Eye (tissue), 1 donor: ENCODE results near the gene PCLO.

Source experiments
- DNase-seq: peaks from one replicate; pipeline ENCODE4 v3.0.0-alpha.2; 2015

PCLO gene

GRCh38 chr7:82816272-82816671 lies 346.4 kb downstream of the PCLO start:
- no peak for DNase-seq

GRCh38 chr7:82810558-82811259 lies 352.0 kb downstream of the PCLO start:
- peak; percentile 84 for DNase-seq

GRCh38 chr7:82808633-82809032 lies 354.1 kb downstream of the PCLO start:
- DNase-seq = no peak

- DNase-seq = peak; percentile 17
Measured at GRCh38 chr7:82805527-82805960, 357.1 kb downstream of the PCLO start.

GRCh38 chr7:82803411-82803810 lies 359.3 kb downstream of the PCLO start:
- DNase-seq = no peak

- no peak for DNase-seq
Measured at GRCh38 chr7:82789883-82790609, 372.6 kb downstream of the PCLO start.

- no peak for DNase-seq
Measured at GRCh38 chr7:82778021-82778420, 384.7 kb downstream of the PCLO start.

- DNase-seq = no peak
Measured at GRCh38 chr7:82762880-82763279, 399.8 kb downstream of the PCLO start.

- DNase-seq = no peak
Measured at GRCh38 chr7:82760831-82761230, 401.9 kb downstream of the PCLO start.

GRCh38 chr7:82760074-82760473 lies 402.6 kb downstream of the PCLO start:
- DNase-seq = no peak

GRCh38 chr7:82755705-82756551 lies 406.8 kb downstream of the PCLO start:
- DNase-seq = no peak

GRCh38 chr7:82750007-82750406 lies 412.7 kb downstream of the PCLO start:
- DNase-seq = no peak

GRCh38 chr7:82745820-82746219 lies 416.9 kb downstream of the PCLO start:
- no peak for DNase-seq

GRCh38 chr7:82745117-82745516 lies 417.6 kb downstream of the PCLO start:
- DNase-seq = no peak

- no peak for DNase-seq
Measured at GRCh38 chr7:82742163-82742562, 420.5 kb downstream of the PCLO start.

GRCh38 chr7:82741493-82741892 lies 421.2 kb downstream of the PCLO start:
- no peak for DNase-seq

- peak; percentile 71 for DNase-seq
Measured at GRCh38 chr7:82740246-82740848, 422.3 kb downstream of the PCLO start.

GRCh38 chr7:82736633-82737032 lies 426.1 kb downstream of the PCLO start:
- DNase-seq = no peak

GRCh38 chr7:82732677-82733076 lies 430.0 kb downstream of the PCLO start:
- no peak for DNase-seq

GRCh38 chr7:82729172-82730030 lies 433.3 kb downstream of the PCLO start:
- DNase-seq = peak; percentile 65

GRCh38 chr7:82726038-82726800 lies 436.5 kb downstream of the PCLO start:
- peak; percentile 8 for DNase-seq
